Fibroblast of lung (primary cell): Measurements from ENCODE around the gene DLD. TPM values are rescaled to one million over a fixed set of nuclear protein-coding genes. Genes with fewer than 3 reads are reported as not detected.

Source experiments
- DNase-seq, 2 donors: peaks; one replicate each; pipeline versions ENCODE4 v3.0.0 to v3.0.0-alpha.2; 2010; ENCODE audit warnings: low read depth in 2 of 2
- H2AFZ ChIP-seq: 2 replicates; pipeline ENCODE4 v1.5.1; 2012; ENCODE audit warnings: low read length, control low read depth, inconsistent platforms
- H3K27ac ChIP-seq: 2 replicates; pipeline ENCODE4 v1.5.1; 2011; ENCODE audit warnings: low read length, control low read depth; ENCODE audit not compliant: insufficient read depth
- H3K27me3 ChIP-seq: 2 replicates; pipeline ENCODE4 v1.5.1; 2011; ENCODE audit warnings: mild to moderate bottlenecking, low read length; ENCODE audit not compliant: control insufficient read depth, insufficient read depth
- H3K36me3 ChIP-seq: 2 replicates; pipeline ENCODE4 v1.5.1; 2011; ENCODE audit warnings: low read length; ENCODE audit not compliant: control insufficient read depth, insufficient read depth
- H3K4me1 ChIP-seq: 2 replicates; pipeline ENCODE4 v1.5.1; 2011; ENCODE audit warnings: low read length; ENCODE audit not compliant: control insufficient read depth, insufficient read depth; ENCODE audit errors: extremely low read depth
- H3K4me2 ChIP-seq: 2 replicates; pipeline ENCODE4 v1.5.1; 2011; ENCODE audit warnings: low read length, control low read depth; ENCODE audit not compliant: insufficient read depth; ENCODE audit errors: extremely low read depth
- H3K4me3 ChIP-seq, 4 experiments: fragments of 200-600 bp in 1 of 4; sonication (generic) in 1 of 4; replicated peaks in 1 of 4; 2 replicates each; pipeline ENCODE4 v1.5.1; 2011 to 2016; ENCODE audit warnings: low read length in 4 of 4, low read depth in 3 of 4, mild to moderate bottlenecking in 3 of 4, control low read depth in 2 of 4, inconsistent platforms in 1 of 4, mixed read lengths in 1 of 4; ENCODE audit not compliant: insufficient read depth in 1 of 4; ENCODE audit errors: control extremely low read depth in 1 of 4
- H3K79me2 ChIP-seq: 2 replicates; pipeline ENCODE4 v1.5.1; 2012; ENCODE audit warnings: mild to moderate bottlenecking, low read length, inconsistent platforms; ENCODE audit not compliant: control insufficient read depth, insufficient read depth
- H3K9ac ChIP-seq: 2 replicates; pipeline ENCODE4 v1.5.1; 2011; ENCODE audit warnings: mild to moderate bottlenecking, low read length, control low read depth; ENCODE audit not compliant: insufficient read depth
- H3K9me3 ChIP-seq: 2 replicates; pipeline ENCODE4 v1.5.1; 2012; ENCODE audit warnings: low read depth, low read length; ENCODE audit not compliant: control insufficient read depth, insufficient read depth
- H4K20me1 ChIP-seq: 2 replicates; pipeline ENCODE4 v1.5.1; 2011; ENCODE audit warnings: low read length; ENCODE audit not compliant: control insufficient read depth, insufficient read depth; ENCODE audit errors: extremely low read depth
- EZH2 ChIP-seq: IDR thresholded peaks from 2 replicates; pipeline ENCODE4 v1.5.1; 2012; ENCODE audit warnings: low read length, control low read depth, mild to moderate bottlenecking; ENCODE audit errors: missing control alignments
- polyA plus RNA-seq, 2 donors: library from polyadenylated mRNA; depleted of rRNA in 1 of 2; stranded (reverse) in 1 of 2; unstranded in 1 of 2; fragments of >200 nt; gene quantifications; 2 replicates each; pipeline ENCODE4 v1.2.1, GENCODE V29; 2011 to 2012; ENCODE audit warnings: missing spikeins in 1 of 2
- total RNA-seq: library from RNA; depleted of rRNA; stranded (reverse); fragments of >200 nt; gene quantifications from 2 replicates; pipeline ENCODE4 v1.2.1, GENCODE V29; 2014
- TF ChIP-seq, protein P1 (sequence below), 2 donors: IDR thresholded peaks in 1 of 2; conservative IDR thresholded peaks in 1 of 2; 1 replicate in 1 of 2; 2 replicates in 1 of 2; pipeline ENCODE4 v1.5.1; 2011 to 2012; ENCODE audit warnings: low read length in 2 of 2, control low read depth in 1 of 2, inconsistent platforms in 1 of 2, low read depth in 1 of 2, mild to moderate bottlenecking in 1 of 2

Gene DLD
- total and polyA plus RNA-seq, 2 donors (not counting 1 experiment from before 2014, with no cell fraction given): 48.6 to 160 TPM

GRCh38 chr7:107968449-107968848 lies 77.5 kb downstream of the DLD start:
- peaks cover 2% of the 10 kb centered on the region for H4K20me1 ChIP-seq
- H3K79me2 ChIP-seq: peaks cover 2% of the 10 kb centered on the region
- DNase-seq: no peak
- no peak overlapping the region for H3K4me3 ChIP-seq
- H2AFZ ChIP-seq: no peak overlapping the region
- no peaks in the 10 kb centered on the region for H3K9me3 ChIP-seq
- H3K27me3 ChIP-seq: no peaks in the 10 kb centered on the region
- H3K4me1 ChIP-seq: peaks cover 18% of the 10 kb centered on the region
- peaks cover 22% of the 10 kb centered on the region for H3K36me3 ChIP-seq
- no peak overlapping the region for H3K4me2 ChIP-seq
- H3K9ac ChIP-seq: no peak overlapping the region
- no peak for TF ChIP-seq EZH2
- TF ChIP-seq, protein P1, sequence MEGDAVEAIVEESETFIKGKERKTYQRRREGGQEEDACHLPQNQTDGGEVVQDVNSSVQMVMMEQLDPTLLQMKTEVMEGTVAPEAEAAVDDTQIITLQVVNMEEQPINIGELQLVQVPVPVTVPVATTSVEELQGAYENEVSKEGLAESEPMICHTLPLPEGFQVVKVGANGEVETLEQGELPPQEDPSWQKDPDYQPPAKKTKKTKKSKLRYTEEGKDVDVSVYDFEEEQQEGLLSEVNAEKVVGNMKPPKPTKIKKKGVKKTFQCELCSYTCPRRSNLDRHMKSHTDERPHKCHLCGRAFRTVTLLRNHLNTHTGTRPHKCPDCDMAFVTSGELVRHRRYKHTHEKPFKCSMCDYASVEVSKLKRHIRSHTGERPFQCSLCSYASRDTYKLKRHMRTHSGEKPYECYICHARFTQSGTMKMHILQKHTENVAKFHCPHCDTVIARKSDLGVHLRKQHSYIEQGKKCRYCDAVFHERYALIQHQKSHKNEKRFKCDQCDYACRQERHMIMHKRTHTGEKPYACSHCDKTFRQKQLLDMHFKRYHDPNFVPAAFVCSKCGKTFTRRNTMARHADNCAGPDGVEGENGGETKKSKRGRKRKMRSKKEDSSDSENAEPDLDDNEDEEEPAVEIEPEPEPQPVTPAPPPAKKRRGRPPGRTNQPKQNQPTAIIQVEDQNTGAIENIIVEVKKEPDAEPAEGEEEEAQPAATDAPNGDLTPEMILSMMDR (conservative IDR thresholded peaks at IDR 0.05 in 1 of 2, IDR thresholded peaks at IDR 0.05 in 1 of 2; ENCODE audit: low read depth in 1 of 2, low read length in 2 of 2): no peak
- no peak overlapping the region for H3K27ac ChIP-seq

GRCh38 chr7:107969856-107970255 lies 78.9 kb downstream of the DLD start:
- Histone ChIP-seq H3K79me2 (peaks cover 2% of the 10 kb centered on the region), H4K20me1 (peaks cover 2% of the 10 kb centered on the region), H3K36me3 (peaks cover 16% of the 10 kb centered on the region)

More at GRCh38 chr7:107969856-107970255, 78.9 kb downstream of the DLD start:
- Histone ChIP-seq H3K4me3 (no peak overlapping the region), H3K4me1 (peaks cover 18% of the 10 kb centered on the region), H3K9ac (no peak overlapping the region), H2AFZ (no peak overlapping the region), H3K27me3 (no peaks in the 10 kb centered on the region), H3K9me3 (no peaks in the 10 kb centered on the region), H3K4me2 (no peak overlapping the region), H3K27ac (no peak overlapping the region)
- DNase-seq: no peak
- TF ChIP-seq EZH2: no peak
- TF ChIP-seq, protein P1 (conservative IDR thresholded peaks at IDR 0.05 in 1 of 2, IDR thresholded peaks at IDR 0.05 in 1 of 2; ENCODE audit: low read depth in 1 of 2, low read length in 2 of 2): no peak

Other genes with a start within 250 kb of the DLD start
- gene SLC26A4, start 230.4 kb upstream of the DLD start, total RNA-seq: 0.26 and 0.50 TPM in 2 replicates
- gene SLC26A4, start 230.4 kb upstream of the DLD start, polyA plus RNA-seq: 0.33 and 0.51 TPM in 2 replicates
- gene CBLL1, start 147.0 kb upstream of the DLD start, total RNA-seq: 17.5 and 21.1 TPM in 2 replicates
- 20.1 and 24.6 TPM in 2 replicates for gene CBLL1, start 147.0 kb upstream of the DLD start, polyA plus RNA-seq
- gene SLC26A3, start 88.0 kb upstream of the DLD start, total RNA-seq: not detected in 2 replicates
- not detected in 2 replicates for gene SLC26A3, start 88.0 kb upstream of the DLD start, polyA plus RNA-seq
- gene LAMB1, start 112.0 kb downstream of the DLD start, total RNA-seq: 440 and 516 TPM in 2 replicates
- gene LAMB1, start 112.0 kb downstream of the DLD start, polyA plus RNA-seq: 136 and 428 TPM in 2 replicates
- under 0.01 and 0.17 TPM in 2 replicates for gene LAMB4, start 239.2 kb downstream of the DLD start, total RNA-seq
- 0.33 and 0.57 TPM in 2 replicates for gene LAMB4, start 239.2 kb downstream of the DLD start, polyA plus RNA-seq